MCF 10A (cell line): ENCODE data around the gene NMRK2. TPM values are rescaled to one million over a fixed set of nuclear protein-coding genes. Genes with fewer than 3 reads are reported as not detected.
"Not testable (repeated sequence)": the region's sequence is repeated elsewhere in the genome, so short reads cannot be mapped to it uniquely, and the experiment has no call there.

Source experiments
- BruUV-seq: library from RNA; stranded (reverse); fragments of 400-500 nt; replicated peaks from 2 replicates; lab custom pipeline; 2021; lab: Mats Ljungman, UMichigan
- CTCF ChIA-PET: fragments of 300-600 bp; sonication (Branson Sonifier 250); formaldehyde crosslinking; extraction: SDS; loops from one replicate; lab custom pipeline; 2021; ENCODE audit warnings: antibody characterized with exemption, inconsistent platforms; lab: Yijun Ruan, JAX
- POLR2A ChIA-PET: fragments of 300-600, 350-650 bp; sonication (Branson Sonifier 250); formaldehyde crosslinking; extraction: SDS; loops from one replicate; lab custom pipeline; 2020; ENCODE audit warnings: antibody characterized with exemption, inconsistent platforms; lab: Yijun Ruan, JAX
- DNase-seq: peaks from one replicate; pipeline ENCODE4 v3.0.0-alpha.2; 2018; ENCODE audit not compliant: unreplicated experiment
- H3K27ac Mint-ChIP-seq: one replicate; pipeline ENCODE4 v1.8.0; 2022; ENCODE audit warnings: mild to moderate bottlenecking, low read depth, mixed read lengths; ENCODE audit not compliant: unreplicated experiment
- H3K27me3 Mint-ChIP-seq: one replicate; pipeline ENCODE4 v1.8.0; 2022; ENCODE audit warnings: mixed read lengths; ENCODE audit not compliant: insufficient read depth, unreplicated experiment
- H3K36me3 Mint-ChIP-seq: one replicate; pipeline ENCODE4 v1.8.0; 2022; ENCODE audit warnings: mild to moderate bottlenecking, moderate library complexity, mixed read lengths; ENCODE audit not compliant: insufficient read depth, unreplicated experiment
- H3K4me1 Mint-ChIP-seq: one replicate; pipeline ENCODE4 v1.8.0; 2022; ENCODE audit warnings: mixed read lengths; ENCODE audit not compliant: insufficient read depth, unreplicated experiment
- H3K4me3 Mint-ChIP-seq: one replicate; pipeline ENCODE4 v1.8.0; 2022; ENCODE audit warnings: mild to moderate bottlenecking, moderate library complexity, mixed read lengths; ENCODE audit not compliant: unreplicated experiment
- H3K9me3 Mint-ChIP-seq: one replicate; pipeline ENCODE4 v1.8.0; 2022; ENCODE audit warnings: mixed read lengths; ENCODE audit not compliant: unreplicated experiment
- intact Hi-C: fragments of 100-400 bp; cut with micrococcal nuclease; formaldehyde crosslinking; loops from 2 replicates; pipeline ENCODE4 v1.14.1; 2022
- total RNA-seq: library from RNA; stranded (reverse); gene quantifications from 2 replicates; pipeline ENCODE4 v1.2.3, GENCODE V29; 2022
- TF ChIP-seq, protein P1 (sequence below): fragments of 200-600 bp; IDR thresholded peaks from one replicate; pipeline ENCODE4 v1.8.0; 2022; ENCODE audit warnings: antibody characterized with exemption, mild to moderate bottlenecking; ENCODE audit not compliant: unreplicated experiment

NMRK2 gene
- total RNA-seq, 1 experiment from 2014 or later: not detected

GRCh38 chr19:3966051-3967017, 33.5 kb downstream of the NMRK2 start:
- TF ChIP-seq, protein P1, sequence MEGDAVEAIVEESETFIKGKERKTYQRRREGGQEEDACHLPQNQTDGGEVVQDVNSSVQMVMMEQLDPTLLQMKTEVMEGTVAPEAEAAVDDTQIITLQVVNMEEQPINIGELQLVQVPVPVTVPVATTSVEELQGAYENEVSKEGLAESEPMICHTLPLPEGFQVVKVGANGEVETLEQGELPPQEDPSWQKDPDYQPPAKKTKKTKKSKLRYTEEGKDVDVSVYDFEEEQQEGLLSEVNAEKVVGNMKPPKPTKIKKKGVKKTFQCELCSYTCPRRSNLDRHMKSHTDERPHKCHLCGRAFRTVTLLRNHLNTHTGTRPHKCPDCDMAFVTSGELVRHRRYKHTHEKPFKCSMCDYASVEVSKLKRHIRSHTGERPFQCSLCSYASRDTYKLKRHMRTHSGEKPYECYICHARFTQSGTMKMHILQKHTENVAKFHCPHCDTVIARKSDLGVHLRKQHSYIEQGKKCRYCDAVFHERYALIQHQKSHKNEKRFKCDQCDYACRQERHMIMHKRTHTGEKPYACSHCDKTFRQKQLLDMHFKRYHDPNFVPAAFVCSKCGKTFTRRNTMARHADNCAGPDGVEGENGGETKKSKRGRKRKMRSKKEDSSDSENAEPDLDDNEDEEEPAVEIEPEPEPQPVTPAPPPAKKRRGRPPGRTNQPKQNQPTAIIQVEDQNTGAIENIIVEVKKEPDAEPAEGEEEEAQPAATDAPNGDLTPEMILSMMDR: no peak
- ChIA-PET CTCF (interaction anchor here (0.6 kb wide), 1 partner anchor 210 kb away, joined by 3 read pairs; no protein-coding TSS in a partner anchor), POLR2A (no interaction called here)
- H3K9me3 Mint-ChIP-seq: no peaks in the 10 kb centered on the region
- intact Hi-C loops: no loop called here
- H3K27me3 Mint-ChIP-seq: no peaks in the 10 kb centered on the region
- peak overlapping the region; percentile 19 for H3K27ac Mint-ChIP-seq
- peaks cover 18% of the 10 kb centered on the region for H3K4me1 Mint-ChIP-seq
- H3K36me3 Mint-ChIP-seq: peaks cover 77% of the 10 kb centered on the region
- no peak overlapping the region for H3K4me3 Mint-ChIP-seq
- BruUV-seq: no TSS peak
- no peak for DNase-seq

DNA sequence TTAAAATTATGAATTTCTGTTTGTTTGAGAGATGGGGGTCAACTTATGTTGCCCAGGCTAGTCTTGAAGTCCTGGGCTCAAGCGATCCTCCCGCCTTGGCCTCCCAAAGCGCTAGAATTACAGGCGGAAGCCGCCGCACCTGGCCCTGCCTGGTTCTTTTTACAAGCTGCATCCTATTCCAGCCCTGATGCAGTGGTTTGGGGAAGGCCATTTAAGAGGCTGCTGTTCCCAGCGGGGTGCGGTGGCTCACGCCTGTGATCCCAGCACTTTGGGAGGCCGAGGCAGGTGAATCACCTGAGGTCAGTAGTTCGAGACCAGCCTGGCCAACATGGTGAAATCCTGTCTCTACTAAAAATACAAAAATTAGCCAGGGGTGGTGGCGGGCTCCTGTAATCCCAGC, 35.1 kb downstream of the NMRK2 start:
- not testable (repeated sequence) for BruUV-seq, DNase-seq, H3K4me3 Mint-ChIP-seq, H3K9me3 Mint-ChIP-seq, H3K27me3 Mint-ChIP-seq
- peaks cover 77% of the 10 kb centered on the region for H3K36me3 Mint-ChIP-seq
- intact Hi-C loops: loop anchor here (2.0 kb wide), 1 partner anchor 115 kb away; no protein-coding TSS in a partner anchor
- ChIA-PET POLR2A (interaction anchor here (0.5 to 5.8 kb wide), 9 partner anchors 9 to 521 kb away, joined by 3 to 245 read pairs (median 7); partner anchors contain the start of genes APBA3, EEF2, MRPL54 and PIAS4), CTCF (interaction anchor here (0.5 to 2.1 kb wide), 4 partner anchors 115 to 205 kb away, joined by 3 to 14 read pairs (median 8); partner anchors contain the start of gene MRPL54)
- H3K27ac Mint-ChIP-seq: peak overlapping the region; percentile 88
- peaks cover 18% of the 10 kb centered on the region for H3K4me1 Mint-ChIP-seq

GRCh38 chr19:3968556-3969434, 35.9 kb downstream of the NMRK2 start:
- ChIA-PET POLR2A (interaction anchor here (0.5 to 5.8 kb wide), 16 partner anchors 8 to 1113 kb away, joined by 3 to 245 read pairs (median 4); partner anchors contain the start of genes APBA3, EEF2, MRPL54 and PIAS4), CTCF (interaction anchor here (0.5 to 2.1 kb wide), 14 partner anchors 9 to 1687 kb away, joined by 3 to 14 read pairs (median 4); partner anchors contain the start of gene MRPL54)
- H3K9me3 Mint-ChIP-seq: no peaks in the 10 kb centered on the region
- H3K4me3 Mint-ChIP-seq: peak overlapping the region; percentile 72
- peaks cover 18% of the 10 kb centered on the region for H3K4me1 Mint-ChIP-seq
- peak overlapping the region; percentile 88 for H3K27ac Mint-ChIP-seq
- TF ChIP-seq, protein P1: no peak
- intact Hi-C loops: loop anchor here (2.0 kb wide), 1 partner anchor 116 kb away; no protein-coding TSS in a partner anchor
- H3K36me3 Mint-ChIP-seq: peaks cover 70% of the 10 kb centered on the region
- TSS peak; percentile 83 for BruUV-seq
- H3K27me3 Mint-ChIP-seq: no peaks in the 10 kb centered on the region
- DNase-seq: peak; percentile 96
